Measurements from ENCODE around the gene GLDN.

GLDN gene

DNA sequence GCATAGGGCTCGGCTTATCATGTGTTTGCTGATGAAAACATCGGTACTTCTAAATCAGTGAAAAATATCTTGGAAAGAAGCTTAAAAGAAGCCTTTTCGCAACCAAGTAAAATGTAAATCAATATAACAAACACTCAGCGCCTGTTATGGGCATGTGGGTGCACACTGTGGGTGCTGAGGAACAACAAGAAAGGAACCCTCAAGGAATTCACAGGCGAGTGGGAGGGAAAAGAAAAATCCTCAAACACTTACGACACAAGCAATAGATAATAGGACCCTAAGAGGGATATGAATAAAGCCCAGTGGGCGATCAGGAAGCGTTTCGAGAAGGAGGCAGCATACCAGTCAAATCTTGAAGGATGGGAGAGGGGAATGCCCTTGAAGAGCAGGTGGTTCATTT is 21.9 kb downstream of the GLDN start:
- no peak for DNase-seq

DNA sequence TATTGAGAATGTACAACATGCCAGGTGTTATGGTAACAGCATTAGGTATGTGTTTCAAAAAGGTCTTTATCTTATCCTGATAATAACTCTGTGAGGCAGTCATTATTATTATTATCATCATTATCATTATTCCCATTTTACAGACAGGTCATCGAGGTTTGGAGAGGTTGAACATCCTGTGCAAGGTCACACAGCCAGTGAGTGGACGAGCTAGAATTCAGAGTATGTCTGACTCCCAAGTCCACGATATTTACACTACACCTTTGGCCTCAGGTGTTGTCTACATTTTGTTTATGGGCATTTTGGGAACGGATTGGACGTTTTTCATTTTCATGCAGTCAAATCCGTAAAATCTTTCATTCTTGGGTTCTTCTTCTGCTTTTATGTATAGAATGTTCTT is 24.0 kb downstream of the GLDN start:
- no peak for DNase-seq

DNA sequence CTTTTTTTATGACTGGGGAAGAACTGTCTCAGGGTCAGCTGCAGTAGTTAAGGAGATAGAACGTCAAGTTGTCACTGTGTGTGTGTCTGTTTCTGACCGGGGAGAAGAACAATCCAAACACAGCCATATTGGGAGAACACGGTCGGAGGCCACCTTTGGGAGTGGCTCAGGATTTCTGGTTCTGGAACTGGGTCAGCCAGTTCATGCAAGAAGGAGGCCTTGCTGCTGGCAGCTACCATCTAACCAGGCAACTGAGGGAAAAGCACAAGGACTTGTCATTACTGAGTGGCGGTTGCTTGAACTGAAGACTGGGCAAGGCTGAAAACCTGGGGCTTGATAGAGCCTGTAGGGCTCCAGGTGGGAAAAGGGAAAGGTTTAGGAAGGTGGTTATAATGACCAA is 24.6 kb downstream of the GLDN start:
- DNase-seq: no peak

DNA sequence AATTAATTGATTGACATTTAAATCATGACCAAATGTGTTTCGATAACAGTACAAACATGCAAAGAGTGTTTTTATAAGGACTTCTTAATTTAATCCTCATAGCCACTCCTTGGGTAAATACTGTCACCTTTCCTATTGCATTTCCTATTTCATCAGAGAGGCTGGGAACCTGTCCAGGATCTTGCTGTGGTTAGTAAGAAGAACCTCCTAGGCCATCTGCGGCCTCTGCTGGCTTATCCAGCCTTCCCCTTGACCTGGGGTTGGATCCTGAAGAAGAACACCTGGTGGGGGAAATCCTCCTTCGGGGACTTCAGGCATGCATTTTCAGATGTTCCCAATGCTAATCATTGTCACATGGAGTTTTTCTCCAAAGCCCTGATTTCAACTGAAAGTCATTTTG is 25.5 kb downstream of the GLDN start:
- DNase-seq: no peak

- no peak for DNase-seq
These were observed 26.0 kb downstream of the GLDN start for GRCh38 chr15:51367322-51367976.

DNA sequence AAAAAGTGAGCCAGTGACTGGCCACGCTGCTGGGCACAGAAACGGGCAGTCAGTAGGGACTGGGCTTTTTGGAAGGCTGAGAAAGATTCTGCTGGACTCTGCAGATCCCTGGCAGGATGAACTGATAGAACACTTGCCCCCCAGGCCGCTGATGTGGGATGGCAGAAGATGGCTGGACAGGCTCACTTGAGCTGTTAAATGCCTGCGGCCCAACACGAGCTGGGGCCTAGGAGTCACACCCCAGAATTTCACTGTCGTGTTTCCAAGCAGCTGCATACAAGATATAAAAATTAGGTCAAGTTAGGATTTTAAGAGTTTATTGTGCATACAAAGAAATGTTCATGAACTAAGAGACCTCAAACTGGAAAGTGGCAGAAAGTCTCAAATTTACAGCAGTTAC is 26.9 kb downstream of the GLDN start:
- DNase-seq: no peak

GRCh38 chr15:51368751-51369450 is 27.4 kb downstream of the GLDN start:
- no peak for DNase-seq

GRCh38 chr15:51369451-51369761 is 28.0 kb downstream of the GLDN start:
- DNase-seq: no peak

DNA sequence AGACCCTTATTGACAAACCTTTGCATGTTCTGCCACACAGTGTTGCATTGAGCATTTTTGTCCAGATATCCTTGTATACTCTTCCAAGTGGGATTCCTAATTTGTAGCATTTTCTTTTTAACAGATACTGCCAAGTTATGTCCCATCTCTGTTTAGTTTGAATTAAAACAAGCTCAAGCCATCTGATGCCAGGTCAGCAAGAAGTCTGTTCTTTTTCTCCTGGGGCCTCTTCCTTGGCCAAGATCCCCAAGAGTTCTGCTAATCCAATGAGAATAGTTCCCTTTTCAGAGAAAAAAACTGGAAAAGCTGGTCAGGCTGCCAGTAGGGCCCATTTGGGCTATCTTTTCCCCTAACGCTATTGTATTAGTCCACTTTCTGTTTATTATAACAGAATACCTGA is 29.8 kb downstream of the GLDN start:
- no peak for DNase-seq

GRCh38 chr15:51374131-51374530 is 32.7 kb downstream of the GLDN start:
- no peak for DNase-seq

GRCh38 chr15:51375966-51376640 is 34.6 kb downstream of the GLDN start:
- no peak for DNase-seq

- DNase-seq: no peak
These were observed 35.8 kb downstream of the GLDN start for GRCh38 chr15:51377038-51377786.

DNA sequence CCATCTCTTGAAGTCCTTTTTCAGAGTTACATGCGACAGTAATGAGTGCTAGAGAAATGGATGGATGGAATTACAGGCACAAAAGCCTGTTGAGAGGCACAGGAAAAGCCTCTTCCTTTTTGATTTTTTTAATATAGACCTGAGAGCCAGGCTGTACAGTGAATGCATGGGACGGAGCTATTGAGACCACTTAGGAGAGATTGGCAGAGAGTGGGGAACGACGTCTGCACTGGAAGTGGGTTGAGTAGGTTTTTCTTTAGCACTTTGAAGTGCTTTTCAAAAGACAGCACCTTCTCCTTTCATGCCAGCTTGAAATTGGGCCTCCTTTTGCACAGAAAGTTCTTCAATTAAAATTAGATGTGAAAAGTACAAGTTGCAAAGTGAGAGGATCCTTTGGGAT is 37.0 kb downstream of the GLDN start:
- DNase-seq: no peak

DNA sequence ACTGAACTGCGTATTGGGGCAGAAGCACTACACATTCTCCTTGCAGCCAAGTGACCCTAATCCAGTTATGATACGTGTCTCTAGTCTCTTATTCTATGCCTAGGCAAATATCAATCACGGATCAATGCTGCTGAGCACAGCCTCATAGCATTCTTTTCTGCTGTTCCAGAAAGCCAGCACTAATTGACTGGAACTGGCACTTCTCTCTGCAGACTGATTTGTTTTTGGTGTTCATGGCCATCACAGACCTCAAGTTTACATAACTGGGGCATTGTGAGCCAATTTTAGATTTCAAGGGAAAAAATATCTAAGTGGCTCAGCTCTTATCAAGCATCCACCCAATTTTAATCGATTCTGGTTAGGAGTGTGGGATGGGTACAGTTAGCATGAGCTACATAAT is 37.9 kb downstream of the GLDN start:
- DNase-seq: no peak

DNA sequence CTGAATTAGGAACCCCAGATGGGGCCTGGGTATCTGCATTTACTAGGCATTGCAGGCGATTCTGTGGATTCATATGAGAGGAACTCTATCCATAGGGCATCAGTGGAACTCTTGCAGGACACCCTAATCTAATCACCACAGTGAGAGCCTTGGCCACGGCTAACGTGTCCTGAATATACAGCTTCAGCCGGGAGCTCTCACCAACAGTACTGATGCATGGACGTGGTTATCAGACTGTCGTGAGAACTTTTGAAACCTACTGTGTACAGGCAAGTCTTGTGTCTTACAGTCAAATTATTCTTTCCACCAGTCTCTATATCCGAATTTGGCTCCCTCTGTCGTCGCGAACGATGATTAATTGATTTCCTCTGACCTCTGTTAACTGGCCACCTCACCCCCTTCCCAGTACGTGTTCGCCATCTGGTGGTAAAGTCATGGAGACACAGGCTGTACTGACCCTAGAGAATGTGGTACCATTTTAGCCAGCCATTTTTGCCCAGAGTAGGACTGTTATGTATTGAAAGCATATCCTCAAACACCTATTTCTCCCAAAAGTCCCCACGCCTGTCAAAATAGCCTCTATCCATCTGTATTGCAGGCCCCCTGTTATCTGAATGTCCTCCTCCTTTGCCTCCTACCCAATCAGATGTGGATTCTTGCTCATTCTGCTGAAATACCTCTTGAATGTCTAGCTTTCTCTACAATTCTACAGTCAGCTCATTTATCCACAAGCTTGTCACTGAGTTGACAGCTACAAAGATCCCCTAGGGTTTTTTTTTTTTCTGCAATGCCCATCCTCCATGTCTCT is 39.7 kb downstream of the GLDN start:
- no peak for DNase-seq

- DNase-seq: no peak
These were observed 41.3 kb downstream of the GLDN start for GRCh38 chr15:51382787-51383186.

DNA sequence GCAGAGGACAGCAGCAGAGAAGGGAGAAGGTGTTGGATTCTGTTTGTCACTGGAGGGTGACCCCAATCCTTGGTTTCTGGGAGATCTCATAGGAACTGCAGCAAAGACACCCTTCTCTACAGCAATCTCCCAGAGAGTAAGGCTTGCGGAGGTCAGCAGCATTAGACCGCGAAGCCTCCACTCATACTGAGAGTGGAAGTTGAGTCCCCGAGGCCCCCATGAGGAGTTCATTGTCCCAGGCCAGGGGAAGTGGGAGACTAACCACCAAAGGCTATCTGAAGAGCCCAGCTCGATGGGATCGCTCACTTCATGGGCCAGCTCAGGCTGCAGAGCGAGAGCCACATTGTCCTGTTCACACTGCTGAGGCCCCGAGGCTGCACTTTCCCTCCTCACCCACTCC is 44.6 kb downstream of the GLDN start:
- no peak for DNase-seq

- no peak for DNase-seq
These were observed 45.0 kb downstream of the GLDN start for GRCh38 chr15:51386486-51386885.

GRCh38 chr15:51386960-51387698 is 45.7 kb downstream of the GLDN start:
- no peak for DNase-seq

DNA sequence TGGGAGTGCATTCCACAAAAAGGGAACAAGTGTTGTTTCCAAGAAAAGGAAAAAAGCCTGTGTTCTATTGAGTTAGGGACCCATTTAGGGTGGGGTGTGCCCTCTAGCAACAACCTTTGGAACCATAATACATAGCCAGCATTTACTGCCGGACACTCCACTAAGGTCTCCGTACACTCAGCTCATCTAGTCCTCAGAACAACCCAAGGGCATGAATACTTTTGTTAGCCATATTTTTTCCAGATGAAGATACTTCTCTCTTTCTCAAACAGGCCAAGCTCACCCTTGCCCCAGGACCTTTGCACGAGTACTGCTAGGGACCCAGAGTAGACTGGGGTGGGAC is 46.2 kb downstream of the GLDN start:
- no peak for DNase-seq

DNA sequence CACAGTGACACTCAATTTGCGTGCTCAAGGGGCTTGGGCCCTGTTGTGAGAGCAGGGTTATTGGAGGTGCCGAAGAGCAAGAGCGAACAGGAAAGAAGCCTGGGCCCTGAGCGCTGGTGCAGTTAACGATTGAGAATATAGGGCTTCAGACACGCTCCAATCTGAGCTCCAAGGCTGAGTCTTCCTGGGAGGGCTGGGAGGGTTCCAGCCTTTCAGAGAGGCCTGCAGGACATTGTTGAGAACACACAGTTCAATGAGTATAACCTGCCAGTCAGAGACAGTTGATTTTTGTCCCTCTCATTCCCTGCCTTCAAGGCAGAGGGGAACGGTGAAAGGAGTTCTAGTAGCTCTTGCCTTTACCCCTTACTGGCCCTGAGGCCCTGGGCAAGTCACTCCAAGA is 47.3 kb downstream of the GLDN start:
- DNase-seq: no peak

- DNase-seq: no peak
These were observed 48.9 kb downstream of the GLDN start for GRCh38 chr15:51390241-51390965.
